Fibroblast of pulmonary artery (primary cell): ENCODE measurements around the gene SPINK4.

Experiments used
- DNase-seq: peaks from one replicate; pipeline ENCODE4 v3.0.0-alpha.2; 2010; ENCODE audit warnings: low read depth
- H3K4me3 ChIP-seq: replicated peaks from 2 replicates; pipeline ENCODE4 v1.5.1; 2011; ENCODE audit warnings: low read depth, mild to moderate bottlenecking, control low read depth, low read length, moderate library complexity
- TF ChIP-seq, protein P1 (sequence below): IDR thresholded peaks from 2 replicates; pipeline ENCODE4 v1.5.1; 2011; ENCODE audit warnings: mild to moderate bottlenecking, control low read depth, low read length, inconsistent platforms; ENCODE audit errors: missing control alignments

SPINK4 gene

DNA sequence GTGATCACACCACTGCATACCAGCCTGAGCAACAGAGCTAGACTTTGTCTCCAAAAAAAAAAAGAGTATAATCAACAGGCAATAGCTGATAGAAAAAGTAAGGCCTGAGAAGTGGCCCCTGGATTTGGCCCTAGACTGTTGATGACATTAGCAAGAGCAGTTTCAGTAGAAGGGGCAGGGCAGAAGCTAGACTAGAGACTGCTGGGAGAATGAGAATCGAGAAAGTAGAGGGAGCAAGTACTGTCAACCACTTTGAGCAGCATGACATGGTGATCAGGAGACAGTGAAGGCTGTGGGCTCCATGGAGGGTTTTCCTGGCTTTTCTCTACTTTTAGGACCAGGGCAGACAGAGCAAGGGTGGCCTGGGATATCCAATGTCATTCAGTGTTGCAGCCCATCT lies 37.9 kb upstream of the SPINK4 start:
- H3K4me3 ChIP-seq: no peak overlapping the region
- TF ChIP-seq, protein P1, sequence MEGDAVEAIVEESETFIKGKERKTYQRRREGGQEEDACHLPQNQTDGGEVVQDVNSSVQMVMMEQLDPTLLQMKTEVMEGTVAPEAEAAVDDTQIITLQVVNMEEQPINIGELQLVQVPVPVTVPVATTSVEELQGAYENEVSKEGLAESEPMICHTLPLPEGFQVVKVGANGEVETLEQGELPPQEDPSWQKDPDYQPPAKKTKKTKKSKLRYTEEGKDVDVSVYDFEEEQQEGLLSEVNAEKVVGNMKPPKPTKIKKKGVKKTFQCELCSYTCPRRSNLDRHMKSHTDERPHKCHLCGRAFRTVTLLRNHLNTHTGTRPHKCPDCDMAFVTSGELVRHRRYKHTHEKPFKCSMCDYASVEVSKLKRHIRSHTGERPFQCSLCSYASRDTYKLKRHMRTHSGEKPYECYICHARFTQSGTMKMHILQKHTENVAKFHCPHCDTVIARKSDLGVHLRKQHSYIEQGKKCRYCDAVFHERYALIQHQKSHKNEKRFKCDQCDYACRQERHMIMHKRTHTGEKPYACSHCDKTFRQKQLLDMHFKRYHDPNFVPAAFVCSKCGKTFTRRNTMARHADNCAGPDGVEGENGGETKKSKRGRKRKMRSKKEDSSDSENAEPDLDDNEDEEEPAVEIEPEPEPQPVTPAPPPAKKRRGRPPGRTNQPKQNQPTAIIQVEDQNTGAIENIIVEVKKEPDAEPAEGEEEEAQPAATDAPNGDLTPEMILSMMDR: no peak
- no peak for DNase-seq

GRCh38 chr9:33202552-33203201 lies 37.3 kb upstream of the SPINK4 start:
- TF ChIP-seq, protein P1: no peak
- H3K4me3 ChIP-seq: no peak overlapping the region
- DNase-seq: peak; percentile 73

- no peak overlapping the region for H3K4me3 ChIP-seq
- DNase-seq: no peak
- TF ChIP-seq, protein P1: no peak
Measured at GRCh38 chr9:33209394-33209793, 30.6 kb upstream of the SPINK4 start.

- no peak for DNase-seq
- no peak overlapping the region for H3K4me3 ChIP-seq
- TF ChIP-seq, protein P1: no peak
Measured at GRCh38 chr9:33210006-33210715, 29.8 kb upstream of the SPINK4 start.

- TF ChIP-seq, protein P1: no peak
- peak; percentile 38 for DNase-seq
- H3K4me3 ChIP-seq: no peak overlapping the region
Measured at GRCh38 chr9:33211695-33212393, 28.1 kb upstream of the SPINK4 start.

DNA sequence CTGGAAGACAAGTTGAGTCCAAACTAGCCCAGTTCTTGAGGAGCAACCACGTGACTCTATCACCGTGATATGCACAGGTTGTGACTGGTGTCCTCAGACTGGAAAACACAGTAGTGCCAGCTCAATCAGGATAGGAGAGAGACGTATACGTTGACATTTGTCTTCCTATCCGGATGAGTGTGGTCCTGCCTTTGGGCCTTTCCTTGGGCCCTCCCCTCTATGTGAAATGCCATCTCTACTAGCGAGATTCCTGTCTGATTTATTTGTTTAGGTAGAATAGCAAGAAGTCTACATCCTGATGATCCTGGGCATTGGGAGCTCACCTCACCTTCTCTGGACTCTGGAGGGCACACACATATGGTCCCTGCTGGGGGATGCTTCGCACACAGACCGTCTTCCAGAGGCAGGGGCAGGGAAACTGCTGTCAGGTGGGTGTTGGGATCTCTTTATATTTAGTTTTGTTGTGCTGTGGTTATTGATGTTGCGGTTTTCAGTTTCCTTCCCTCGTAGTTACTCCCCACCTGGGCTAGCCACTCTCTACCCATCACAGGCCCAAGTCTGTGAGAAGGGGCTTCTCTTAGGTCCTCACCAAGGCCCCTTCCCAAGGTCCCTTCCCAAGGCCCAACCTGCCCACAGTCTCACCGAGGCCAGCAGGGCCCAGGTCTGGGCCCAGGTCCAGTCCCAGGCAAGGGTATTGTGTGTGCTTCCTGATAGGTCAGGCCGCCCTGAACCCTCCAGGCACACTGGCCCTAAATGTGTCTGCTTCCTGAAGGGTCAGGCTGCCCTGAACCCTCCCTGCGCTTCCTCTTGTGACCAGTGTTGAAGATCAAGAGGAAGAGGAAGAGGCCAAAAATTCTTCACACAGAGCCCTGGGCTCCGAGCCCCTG lies 19.0 kb upstream of the SPINK4 start:
- H3K4me3 ChIP-seq: no peak overlapping the region
- DNase-seq: no peak
- TF ChIP-seq, protein P1: no peak
